ENCODE measurements around the gene ODAM.

DNA sequence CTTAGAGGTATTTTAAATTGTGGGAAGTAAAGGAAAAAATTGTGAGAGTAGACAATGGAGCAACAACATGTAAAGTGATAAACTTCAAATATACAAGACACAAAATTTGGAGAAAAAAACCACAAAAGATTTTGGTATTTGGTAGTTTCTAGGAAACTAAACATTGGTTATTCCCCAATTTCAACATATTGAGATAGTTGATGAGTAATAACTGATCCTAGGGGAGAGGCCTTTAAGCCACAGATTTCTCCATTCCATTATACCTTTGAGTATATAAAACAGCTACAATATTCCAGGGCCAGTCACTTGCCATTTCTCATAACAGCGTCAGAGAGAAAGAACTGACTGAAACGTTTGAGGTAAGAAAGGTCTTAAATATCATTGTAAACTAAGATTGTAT is 30.3 kb downstream of the ODAM start, which contains the start of gene FDCSP:
- TF ChIP-seq POLR2A (IDR thresholded peaks at IDR 0.05) = no peak
- TF ChIP-seq EP300 (IDR thresholded peaks at IDR 0.05) = no peak
- no peak for TF ChIP-seq CTCF (IDR thresholded peaks at IDR 0.05)
